ENCODE results near the gene DGKD. TPM values are rescaled to one million over a fixed set of nuclear protein-coding genes. Genes with fewer than 3 reads are reported as not detected.
"Not testable (repeated sequence)": the region's sequence is repeated elsewhere in the genome, so short reads cannot be mapped to it uniquely, and the experiment has no call there.

DGKD gene
- total and polyA plus RNA-seq, 12 donors = 6.8 to 43.8 (median 16.5) TPM

- H3K9me3 ChIP-seq (replicated peaks in 1 of 3) = no peaks in the 10 kb centered on the region
Measured at GRCh38 chr2:233332125-233332524, 22.2 kb upstream of the DGKD start.

GRCh38 chr2:233334915-233335314 is 19.4 kb upstream of the DGKD start:
- intact Hi-C loops (cut with DNase I) = no loop called here
- peaks cover 0 to 4% of the 10 kb centered on the region in 2 donors for H3K4me1 ChIP-seq (replicated peaks in 1 of 2)
- no peaks in the 10 kb centered on the region for H3K36me3 ChIP-seq (replicated peaks in 1 of 2)
- H3K27me3 ChIP-seq = no peaks in the 10 kb centered on the region
- no peaks in the 10 kb centered on the region for H3K9me3 ChIP-seq (replicated peaks in 1 of 3)
- H3K27ac ChIP-seq = no peak overlapping the region
- TF ChIP-seq POLR2A (IDR thresholded peaks at IDR 0.05) (no peak), CTCF (IDR thresholded peaks at IDR 0.05) (no peak)
- WGBS, 4 donors = 87 to 94% (median 91%) methylated on average over 10 to 11 of the region's 11 CpGs
- no peak for DNase-seq
- H3K4me3 ChIP-seq = no peak overlapping the region

More at GRCh38 chr2:233332125-233332524, 22.2 kb upstream of the DGKD start:
- TF ChIP-seq CTCF (IDR thresholded peaks at IDR 0.05) (no peak), POLR2A (IDR thresholded peaks at IDR 0.05) (no peak)
- 71 to 79% (median 75%) methylated on average over 4 of the region's 4 CpGs for WGBS, 4 donors
- no peaks in the 10 kb centered on the region for H3K27me3 ChIP-seq
- DNase-seq = no peak
- H3K4me3 ChIP-seq = no peak overlapping the region
- peaks cover 0 to 4% of the 10 kb centered on the region in 2 donors for H3K4me1 ChIP-seq (replicated peaks in 1 of 2)
- H3K36me3 ChIP-seq (replicated peaks in 1 of 2) = no peaks in the 10 kb centered on the region
- H3K27ac ChIP-seq = peak overlapping the region in 2 of 5 donors; percentile 11 to 73
- intact Hi-C loops (cut with DNase I) = no loop called here

GRCh38 chr2:233336091-233336490 is 18.2 kb upstream of the DGKD start:
- WGBS, 4 donors = 89 to 92% (median 90%) methylated on average over 13 of the region's 13 CpGs

GRCh38 chr2:233336541-233336940 is 17.8 kb upstream of the DGKD start:
- intact Hi-C loops (cut with DNase I) = no loop called here
- Histone ChIP-seq H3K27me3 (no peaks in the 10 kb centered on the region), H3K4me3 (no peak overlapping the region), H3K9me3 (replicated peaks in 1 of 3) (no peaks in the 10 kb centered on the region), H3K36me3 (replicated peaks in 1 of 2) (no peaks in the 10 kb centered on the region), H3K27ac (no peak overlapping the region), H3K4me1 (replicated peaks in 1 of 2) (peaks cover 0 to 4% of the 10 kb centered on the region in 2 donors)
- WGBS, 4 donors = 85 to 92% (median 88%) methylated on average over 4 to 5 of the region's 5 CpGs
- DNase-seq = no peak
- no peak for TF ChIP-seq CTCF (IDR thresholded peaks at IDR 0.05)
- no peak for TF ChIP-seq POLR2A (IDR thresholded peaks at IDR 0.05)

More at GRCh38 chr2:233336091-233336490, 18.2 kb upstream of the DGKD start:
- H3K27me3 ChIP-seq; DNase-seq; intact Hi-C loops (cut with DNase I); H3K4me3 ChIP-seq; H3K36me3 ChIP-seq (replicated peaks in 1 of 2); H3K4me1 ChIP-seq (replicated peaks in 1 of 2); H3K27ac ChIP-seq; H3K9me3 ChIP-seq (replicated peaks in 1 of 3): not testable (repeated sequence)

- intact Hi-C loops (cut with DNase I) = no loop called here
- H3K36me3 ChIP-seq (replicated peaks in 1 of 2) = no peaks in the 10 kb centered on the region
- H3K4me1 ChIP-seq (replicated peaks in 1 of 2) = no peaks in the 10 kb centered on the region
- no peaks in the 10 kb centered on the region for H3K9me3 ChIP-seq (replicated peaks in 1 of 3)
- 72 to 81% (median 80%) methylated on average over 5 of the region's 5 CpGs for WGBS, 4 donors
- H3K4me3 ChIP-seq = no peak overlapping the region
- H3K27ac ChIP-seq = no peak overlapping the region
- H3K27me3 ChIP-seq = no peaks in the 10 kb centered on the region
- TF ChIP-seq CTCF (IDR thresholded peaks at IDR 0.05) (no peak), POLR2A (IDR thresholded peaks at IDR 0.05) (no peak)
- DNase-seq = no peak
Measured at GRCh38 chr2:233338046-233338445, 16.2 kb upstream of the DGKD start.
